ENCODE data around the gene HOXA9. TPM values are rescaled to one million over a fixed set of nuclear protein-coding genes. Genes with fewer than 3 reads are reported as not detected.

Gene HOXA9
- total and polyA plus RNA-seq, 2 of the 4 experiments (the other 2 are of a cell fraction): 0.18 to 0.32 TPM

GRCh38 chr7:27185013-27185853 is 19.9 kb upstream of the HOXA9 start, which contains the start of gene HOXA11:
HOXA11 (minus strand) TSS chr7:27185232; CDS start chr7:27185144, 88 bp downstream.
- Histone ChIP-seq H4K91ac (ENCODE audit: insufficient read depth, low read depth, low read length) (no peak within 1 kb of the TSS), H3K4me1 (ENCODE audit: control insufficient read depth, insufficient read depth, low read length) (peaks cover 3% of the 10 kb centered on the region; the same call in 1 of the 2 replicates), H3K36me3 (ENCODE audit: control insufficient read depth, insufficient read depth, low read length) (no peaks in the 10 kb centered on the region), H3K79me1 (ENCODE audit: low read depth in 1 of 2, low read length in 2 of 2) (no peaks in the 10 kb centered on the region), H2BK5ac (ENCODE audit: low read depth, low read length, poor library complexity, severe bottlenecking) (no peak within 1 kb of the TSS), H4K20me1 (ENCODE audit: insufficient read depth, low read length) (peaks cover 17% of the 10 kb centered on the region; the same call in 1 of the 2 replicates), H3K23ac (ENCODE audit: low read depth, low read length) (peak within 1 kb of the TSS; percentile 25; the same call in 1 of the 2 replicates), H2BK15ac (ENCODE audit: low read depth, low read length) (no peak within 1 kb of the TSS), H2AK5ac (ENCODE audit: low read depth, low read length) (no peak within 1 kb of the TSS), H3K9ac (ENCODE audit: low read depth, low read length) (no peak within 1 kb of the TSS), H3K4me3 (ENCODE audit: insufficient read depth, low read depth, low read length) (peak within 1 kb of the TSS; percentile 41), H3K18ac (ENCODE audit: low read depth, low read length) (no peak within 1 kb of the TSS), H3K27ac (ENCODE audit: insufficient read depth, low read length) (no peak within 1 kb of the TSS), H3K4me2 (ENCODE audit: low read depth, low read length) (peak within 1 kb of the TSS; percentile 69), H3K27me3 (ENCODE audit: control insufficient read depth, insufficient read depth, low read length) (peaks cover 93% of the 10 kb centered on the region), H3K9me3 (ENCODE audit: control insufficient read depth, insufficient read depth, low read length) (peaks cover 15% of the 10 kb centered on the region; the same call in 1 of the 2 replicates), H2BK20ac (ENCODE audit: low read depth, low read length) (no peak within 1 kb of the TSS), H3K4ac (ENCODE audit: low read depth, low read length) (no peak within 1 kb of the TSS), H3K56ac (ENCODE audit: extremely low read depth, insufficient read depth, low read length) (no peak within 1 kb of the TSS), H3K9me1 (ENCODE audit: insufficient read depth, low read length) (no peaks in the 10 kb centered on the region), H2BK120ac (ENCODE audit: low read depth, low read length) (no peak within 1 kb of the TSS), H4K5ac (ENCODE audit: low read depth, low read length) (no peak within 1 kb of the TSS), H3K14ac (replicated peaks; ENCODE audit: low read depth, low read length) (no peak within 1 kb of the TSS), H4K8ac (ENCODE audit: low read depth in 2 of 2, low read length in 2 of 2) (no peak within 1 kb of the TSS), H2AK9ac (replicated peaks; ENCODE audit: low read depth, low read length, poor library complexity) (no peak within 1 kb of the TSS), H2AFZ (replicated peaks; ENCODE audit: low read length, poor library complexity) (peak within 1 kb of the TSS; percentile 77)
- intact Hi-C loops (cut with micrococcal nuclease) (no loop called here), dilution Hi-C loops (cut with HindIII; ENCODE audit: low sequenced_read_pairs, unreplicated experiment) (no loop called here), in situ Hi-C loops (cut with MboI; ENCODE audit: low sequenced_read_pairs) (no loop called here)
- TF ChIP-seq POLR2A (IDR thresholded peaks at IDR 0.05; ENCODE audit: low read depth, low read length): no peak
- peak; percentile 57; the same call in 1 of the 2 replicates for TF ChIP-seq USF2 (IDR thresholded peaks at IDR 0.05; ENCODE audit: low read depth, low read length)
- POLR2A ChIA-PET (ENCODE audit: unreplicated experiment): no interaction called here
- ATAC-seq (ENCODE audit: low read depth) (no peak), DNase-seq (peak; percentile 20)
- BruUV-seq (replicated peaks): no TSS peak
- 5% methylated on average over 6 of the region's 43 CpGs; no CpG with 5 or more reads in 1 of the 2 experiments for WGBS, 2 experiments (ENCODE audit: extremely low coverage in 2 of 2, insufficient read length in 1 of 2)
- CTCF ChIA-PET: interaction anchor here (0.8 kb wide), 1 partner anchor 765 kb away, joined by 3 read pairs; no protein-coding TSS in a partner anchor

Measured in IMR-90 (cell line).